Measurements from ENCODE around the gene ADAP1.

Gene ADAP1

DNA sequence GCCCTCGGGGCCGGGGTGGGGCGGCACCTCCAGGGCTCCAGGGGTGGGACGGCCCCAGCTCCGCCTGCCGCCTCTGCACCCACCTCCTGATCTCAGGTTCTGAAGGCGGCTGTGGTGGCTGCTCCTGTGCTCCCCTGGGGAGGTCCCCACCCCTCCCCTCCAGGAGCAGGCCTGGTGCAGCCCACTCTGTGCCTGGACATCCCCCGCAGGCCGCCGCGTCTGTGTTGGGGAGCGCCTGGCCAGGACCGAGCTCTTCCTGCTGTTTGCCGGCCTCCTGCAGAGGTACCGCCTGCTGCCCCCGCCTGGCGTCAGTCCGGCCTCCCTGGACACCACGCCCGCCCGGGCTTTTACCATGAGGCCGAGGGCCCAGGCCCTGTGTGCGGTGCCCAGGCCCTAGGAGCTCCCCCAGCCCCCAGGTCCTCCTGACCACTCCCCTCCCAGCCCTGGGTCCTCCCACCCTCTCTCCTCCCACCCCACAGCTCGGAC lies 34.0 kb upstream of the ADAP1 start:
- DNase-seq (ENCODE audit: low read depth), result no peak

DNA sequence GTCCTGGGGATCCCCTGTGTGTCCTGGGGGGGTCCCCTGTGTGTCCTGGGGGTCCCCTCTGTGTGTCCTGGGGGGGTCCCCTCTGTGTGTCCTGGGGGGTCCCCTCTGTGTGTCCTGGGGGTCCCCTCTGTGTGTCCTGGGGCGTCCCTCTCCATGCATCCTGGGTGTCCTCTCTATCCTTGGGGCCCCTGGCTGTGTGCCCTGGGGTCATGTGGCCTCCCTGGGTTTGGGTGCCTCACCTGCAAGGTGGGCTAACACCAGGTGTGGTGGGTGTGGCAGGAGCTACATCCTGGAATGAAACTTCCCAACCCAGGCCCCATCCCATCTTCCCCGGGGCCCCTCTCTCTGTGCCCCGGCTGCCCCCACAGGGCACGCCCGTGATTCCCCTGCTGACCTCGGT lies 33.4 kb upstream of the ADAP1 start:
- DNase-seq (ENCODE audit: low read depth), result no peak

DNA sequence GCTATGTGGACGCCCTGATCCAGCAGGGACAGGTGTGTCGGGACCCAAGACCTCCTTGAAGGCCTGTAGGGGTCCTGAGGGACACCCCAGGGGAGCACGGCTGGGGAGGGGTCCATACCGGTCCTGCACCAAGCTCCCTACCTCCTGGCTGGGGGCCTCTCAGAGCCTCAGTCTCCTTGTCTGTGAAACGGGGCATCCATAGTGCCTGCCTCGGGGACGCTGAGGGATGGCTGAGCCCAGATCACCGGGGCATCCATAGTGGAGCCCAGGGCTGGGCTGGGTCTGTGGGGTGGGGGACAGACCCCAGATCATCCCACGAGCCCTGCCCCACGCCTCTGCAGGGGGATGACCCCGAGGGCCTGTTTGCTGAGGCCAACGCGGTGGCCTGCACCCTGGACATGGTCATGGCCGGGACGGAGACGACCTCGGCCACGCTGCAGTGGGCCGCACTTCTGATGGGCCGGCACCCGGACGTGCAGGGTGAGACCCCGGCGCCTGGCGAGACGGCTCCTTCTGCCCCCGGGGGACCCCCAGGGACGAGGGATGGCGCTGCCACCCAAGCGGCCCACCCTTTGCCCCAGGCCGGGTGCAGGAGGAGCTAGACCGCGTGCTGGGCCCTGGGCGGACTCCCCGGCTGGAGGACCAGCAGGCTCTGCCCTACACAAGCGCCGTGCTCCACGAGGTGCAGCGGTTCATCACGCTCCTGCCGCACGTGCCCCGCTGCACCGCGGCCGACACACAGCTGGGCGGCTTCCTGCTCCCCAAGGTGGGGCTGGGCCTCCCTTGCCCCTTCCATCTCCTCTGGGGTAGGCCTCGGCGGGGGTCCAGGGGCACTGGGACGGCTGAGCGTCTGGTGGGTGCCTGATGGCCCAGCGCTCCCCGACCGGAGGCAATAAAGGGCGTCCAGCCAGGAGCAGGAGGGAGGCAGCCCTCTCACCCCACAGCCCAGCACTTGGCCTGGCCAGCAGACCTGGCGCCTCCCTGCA lies 32.6 kb upstream of the ADAP1 start:
- no peak for DNase-seq (ENCODE audit: low read depth)

DNA sequence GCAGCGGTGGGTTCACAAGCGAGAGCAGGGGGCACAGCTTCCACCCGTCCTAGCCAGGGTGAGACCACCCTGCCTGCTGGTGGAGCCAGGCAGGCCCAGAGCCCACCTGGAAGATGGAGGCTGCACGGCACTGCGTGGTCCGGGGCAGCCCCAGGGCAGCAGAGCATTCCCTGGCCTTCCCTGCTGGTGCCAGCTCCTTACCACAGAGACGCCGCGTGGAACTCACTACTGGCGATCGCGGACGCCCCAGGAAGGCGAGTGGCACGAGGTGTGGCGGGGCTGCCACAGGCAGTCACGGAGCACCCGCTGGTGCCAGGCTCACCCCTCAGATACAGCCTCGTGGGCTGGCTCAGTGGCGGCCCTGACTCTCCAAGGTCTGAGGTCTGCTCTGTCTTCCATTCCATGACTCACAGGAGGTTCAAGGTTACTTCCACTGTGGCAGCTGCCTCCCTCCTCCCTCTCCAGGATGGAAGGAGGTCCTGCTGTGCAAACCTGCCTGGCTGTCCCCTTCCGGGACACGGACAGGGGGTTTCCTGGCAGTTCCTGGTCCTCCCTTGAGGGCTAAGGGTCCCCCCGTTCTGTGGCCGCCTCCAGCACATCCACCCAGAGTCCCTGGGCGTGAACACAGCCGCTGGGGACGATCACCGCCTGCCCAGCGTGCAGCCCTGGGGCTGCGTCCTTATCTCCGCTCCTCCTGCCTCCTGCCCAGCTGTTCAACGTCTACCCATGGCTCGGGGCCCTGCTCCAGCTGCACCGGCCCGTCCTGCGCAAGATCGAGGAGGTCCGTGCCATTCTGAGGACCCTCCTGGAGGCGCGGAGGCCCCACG lies 31.6 kb upstream of the ADAP1 start:
- no peak for DNase-seq (ENCODE audit: low read depth)

DNA sequence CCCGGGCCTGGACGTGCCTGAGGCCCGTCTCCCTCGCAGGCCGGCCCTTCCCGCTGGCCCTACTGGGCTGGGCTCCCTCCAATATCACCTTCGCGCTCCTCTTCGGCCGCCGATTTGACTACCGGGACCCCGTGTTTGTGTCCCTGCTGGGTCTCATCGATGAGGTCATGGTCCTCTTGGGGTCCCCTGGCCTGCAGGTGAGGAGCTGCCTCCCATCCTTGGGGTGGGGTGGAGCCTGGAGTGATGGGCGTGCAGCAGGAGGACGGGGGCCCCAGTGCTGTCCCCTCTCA lies 30.6 kb upstream of the ADAP1 start:
- no peak for DNase-seq (ENCODE audit: low read depth)

DNA sequence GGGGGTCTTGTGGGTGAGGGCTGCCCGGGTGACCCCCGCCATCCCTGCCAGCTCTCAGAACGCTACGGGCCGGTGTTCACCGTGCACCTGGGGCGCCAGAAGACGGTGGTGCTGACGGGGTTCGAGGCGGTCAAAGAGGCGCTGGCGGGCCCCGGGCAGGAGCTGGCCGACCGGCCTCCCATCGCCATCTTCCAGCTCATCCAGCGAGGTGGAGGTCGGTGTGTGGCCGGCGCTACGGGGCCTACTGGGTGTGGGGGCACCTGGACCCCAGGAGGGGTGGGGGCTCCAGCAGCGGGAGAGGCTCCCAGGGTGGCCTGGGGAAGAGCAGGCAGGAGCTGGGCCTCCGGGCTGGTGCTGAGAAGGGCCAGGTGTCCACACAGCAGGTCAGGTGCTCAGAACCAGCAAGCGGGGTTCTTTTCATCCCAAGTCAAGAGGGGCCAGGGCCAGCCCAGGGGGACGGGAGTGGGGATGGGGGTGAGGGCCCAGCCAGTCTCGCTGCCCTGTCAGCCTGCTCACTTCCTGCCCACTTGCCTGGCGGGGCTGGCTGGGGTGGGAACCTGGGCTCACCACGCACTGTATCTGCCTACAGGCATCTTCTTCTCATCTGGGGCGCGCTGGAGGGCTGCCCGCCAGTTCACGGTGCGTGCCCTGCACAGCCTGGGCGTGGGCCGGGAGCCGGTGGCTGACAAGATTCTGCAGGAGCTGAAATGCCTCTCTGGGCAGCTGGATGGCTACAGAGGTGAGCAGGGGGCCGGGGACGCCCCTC lies 30.1 kb upstream of the ADAP1 start:
- DNase-seq (ENCODE audit: low read depth), result no peak

DNA sequence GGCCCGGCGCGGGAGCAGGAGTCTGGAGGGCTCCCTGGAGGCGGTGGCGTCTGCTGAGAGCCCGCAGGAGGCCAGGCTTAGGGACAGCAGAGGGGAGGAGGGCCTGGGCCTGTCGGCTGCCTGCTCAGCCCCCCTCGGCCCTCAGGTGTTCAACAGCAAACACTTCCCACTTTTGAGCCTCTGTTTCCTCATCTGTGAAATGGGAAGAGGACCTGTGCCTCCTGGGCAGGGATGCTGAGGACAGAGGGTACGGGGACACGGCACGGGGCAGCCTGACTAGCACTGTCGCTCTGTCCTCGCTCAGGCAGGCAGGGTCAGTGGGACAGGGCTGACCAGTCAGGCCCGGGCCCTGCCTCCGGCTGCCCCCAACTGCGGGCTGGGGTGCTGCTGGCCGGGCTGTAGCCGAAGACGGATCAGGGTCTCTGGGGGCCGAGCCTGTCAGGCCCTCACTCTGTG lies 29.2 kb upstream of the ADAP1 start:
- DNase-seq (ENCODE audit: low read depth), result no peak

DNA sequence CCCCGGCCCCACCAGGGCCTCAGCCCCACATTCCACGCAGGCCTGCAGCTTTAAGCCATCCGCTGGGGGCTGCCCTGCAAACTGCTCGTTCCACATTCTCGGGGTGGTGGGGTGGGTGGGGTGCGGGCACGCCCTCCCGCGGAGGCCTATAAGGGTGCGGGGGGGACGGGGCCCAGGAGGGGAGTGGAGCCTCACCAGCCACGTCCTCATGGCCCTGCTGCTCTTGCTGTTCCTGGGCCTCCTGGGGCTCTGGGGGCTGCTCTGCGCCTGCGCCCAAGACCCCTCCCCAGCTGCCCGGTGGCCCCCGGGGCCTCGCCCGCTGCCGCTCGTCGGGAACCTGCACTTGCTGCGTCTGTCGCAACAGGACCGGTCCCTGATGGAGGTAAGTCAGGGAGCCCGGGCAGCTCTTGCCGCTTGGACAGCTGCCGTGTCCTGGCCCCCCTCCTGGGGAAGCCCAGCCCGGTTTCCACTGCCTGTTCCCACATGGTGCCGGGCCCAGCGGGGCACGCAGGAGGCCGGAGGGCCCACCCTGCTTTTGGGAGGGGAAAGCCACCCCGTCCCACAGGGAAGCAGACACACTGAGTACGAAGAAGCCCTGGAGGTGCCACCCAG lies 28.6 kb upstream of the ADAP1 start, which contains the start of gene CYP2W1:
Gene CYP2W1, plus strand, starts transcription at position 178 of the 612 bp plus-strand sequence. Its CDS starts 31 bp downstream, at position 209.
- DNase-seq (ENCODE audit: low read depth), result no peak

DNA sequence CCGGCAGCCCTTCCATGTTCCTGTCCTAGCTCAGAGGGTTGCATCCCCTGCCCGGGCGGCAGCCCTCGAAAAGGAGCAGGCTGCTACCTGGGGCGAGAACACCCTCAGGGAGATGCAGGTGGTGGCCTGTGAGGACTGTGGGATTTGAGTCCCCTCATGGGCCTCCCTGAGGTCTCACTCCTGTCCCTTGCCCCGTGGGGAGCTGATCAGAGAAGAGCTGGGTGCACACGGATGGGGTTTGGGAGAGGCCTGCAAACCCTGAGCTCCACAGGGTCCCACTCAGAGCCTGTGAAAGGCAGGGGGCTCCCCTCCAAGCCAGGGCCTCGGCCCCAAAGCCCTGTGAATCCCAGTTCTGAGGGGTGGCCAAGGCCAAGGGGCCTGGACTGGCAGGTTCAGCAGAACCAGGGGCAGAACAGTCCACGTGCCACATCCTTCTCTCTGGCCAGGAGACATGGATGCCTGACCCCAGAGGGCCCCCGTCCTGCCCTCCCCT lies 28.1 kb upstream of the ADAP1 start:
- DNase-seq (ENCODE audit: low read depth), result no peak

DNA sequence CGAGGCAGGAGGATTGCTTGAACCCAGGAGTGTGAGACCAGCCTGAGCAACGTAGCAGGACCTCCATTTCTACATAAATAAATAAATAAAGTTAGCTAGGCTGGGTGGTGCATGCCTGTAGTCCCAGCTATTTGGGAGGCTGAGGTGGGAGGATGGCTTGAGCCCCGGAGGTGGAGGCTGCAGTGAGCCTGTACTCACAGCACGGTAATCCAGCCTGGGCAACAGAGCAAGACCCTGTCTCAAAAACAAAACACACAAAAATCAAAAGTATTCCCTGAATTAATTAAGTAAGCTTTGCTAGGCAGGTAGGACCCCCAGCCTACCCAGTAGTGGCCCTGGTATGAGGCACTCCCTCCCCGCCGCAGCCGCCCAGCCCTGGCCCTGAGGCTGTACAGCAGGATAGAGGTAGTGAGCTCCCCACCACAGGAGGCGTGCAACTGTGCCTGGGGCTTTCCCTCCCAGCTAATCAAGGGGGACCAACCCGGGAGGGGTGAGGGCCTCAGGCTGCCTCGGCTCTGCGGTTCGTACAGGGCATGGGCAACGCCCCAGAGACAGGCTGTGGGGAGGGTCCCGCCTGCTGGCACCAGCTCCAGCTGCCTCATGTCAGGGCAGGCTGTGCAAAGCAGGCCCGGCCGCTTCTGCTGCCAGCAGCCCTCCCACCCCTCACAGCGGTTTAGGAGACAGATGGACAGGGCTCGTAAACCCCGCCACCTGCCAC lies 27.5 kb upstream of the ADAP1 start:
- DNase-seq (ENCODE audit: low read depth), result no peak

DNA sequence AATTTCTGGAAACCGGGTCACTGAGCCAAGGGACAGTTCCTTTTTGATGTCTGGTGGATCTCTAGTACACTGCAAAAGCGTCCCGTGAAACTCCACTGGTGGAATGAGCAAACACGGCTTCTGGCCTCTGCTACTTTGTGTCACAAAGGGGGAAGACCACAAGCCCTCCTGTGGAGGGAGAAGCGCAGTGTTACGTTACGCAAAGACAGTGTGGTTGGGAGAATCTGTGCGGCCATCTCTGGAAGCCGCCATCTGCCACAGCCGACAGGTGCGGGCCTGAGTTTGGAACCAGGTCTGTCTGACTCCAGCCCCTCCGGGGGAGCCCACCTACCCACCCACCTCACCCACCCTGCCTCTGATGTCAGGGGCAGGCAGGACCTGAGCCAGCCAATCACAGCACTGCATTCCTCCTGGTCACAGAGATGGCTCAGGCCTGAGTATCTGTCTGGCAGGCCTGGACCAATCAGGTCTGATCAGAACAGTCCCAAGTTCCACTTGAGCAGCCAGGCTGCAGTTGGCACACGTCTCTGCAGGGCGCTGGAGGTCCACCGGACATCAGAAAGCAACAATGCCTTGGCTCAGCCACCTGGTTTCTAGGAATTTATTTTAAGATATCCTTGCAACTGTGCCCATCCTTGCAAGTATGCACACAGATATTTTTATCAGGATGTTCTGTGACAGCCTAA lies 25.5 kb upstream of the ADAP1 start:
- no peak for DNase-seq (ENCODE audit: low read depth)

DNA sequence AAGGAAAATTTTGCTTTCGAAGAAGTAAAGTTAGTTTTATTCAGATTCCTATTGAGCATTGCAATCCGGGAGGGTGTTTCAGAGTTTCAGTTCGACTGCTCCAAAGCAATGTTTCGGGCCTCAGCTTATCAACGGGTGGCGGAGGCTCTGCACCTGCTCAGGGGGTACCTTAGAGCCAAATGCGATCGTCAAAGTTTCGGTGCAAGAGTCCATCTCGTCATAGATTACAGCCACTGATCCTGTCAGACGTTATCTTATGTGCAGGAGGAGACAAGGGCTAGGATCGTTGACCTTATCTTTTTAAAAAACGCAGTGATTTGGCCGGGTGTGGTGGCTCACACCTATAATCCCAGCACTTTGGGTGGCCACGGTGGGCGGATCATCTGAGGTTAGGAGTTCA lies 24.7 kb upstream of the ADAP1 start:
- no peak for DNase-seq (ENCODE audit: low read depth)

DNA sequence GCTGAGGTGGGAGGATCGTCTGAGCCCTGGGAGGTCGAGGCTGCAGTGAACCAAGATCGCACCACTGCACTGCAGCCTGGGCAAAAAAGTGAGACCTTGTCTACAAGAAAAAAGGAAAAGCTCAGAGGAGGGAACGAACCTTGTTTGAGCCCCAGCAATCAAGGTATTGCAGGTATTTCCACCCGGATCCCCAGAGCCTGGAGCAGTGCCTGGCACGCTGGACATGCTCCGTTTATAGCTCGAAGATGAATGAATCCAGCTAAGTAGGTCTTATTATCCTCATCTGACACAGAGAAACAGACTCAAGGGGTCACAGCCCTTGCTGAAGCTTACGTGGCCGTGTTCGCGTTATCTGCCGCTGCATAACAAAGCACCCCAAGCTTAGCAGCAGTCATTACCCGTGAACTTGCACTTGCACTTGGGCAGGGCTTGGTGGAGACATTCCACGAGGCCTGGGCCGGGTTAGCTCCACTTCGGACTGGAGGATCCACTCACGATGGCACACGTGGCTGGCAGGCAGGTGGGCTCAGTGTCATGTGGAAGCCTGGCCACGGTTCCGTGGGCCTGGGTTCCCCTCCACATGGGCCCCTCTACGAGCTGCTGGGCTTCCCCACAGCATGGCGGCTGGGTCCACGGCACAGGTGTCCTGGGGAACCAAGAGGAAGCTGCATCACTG lies 24.1 kb upstream of the ADAP1 start:
- no peak for DNase-seq (ENCODE audit: low read depth)

DNA sequence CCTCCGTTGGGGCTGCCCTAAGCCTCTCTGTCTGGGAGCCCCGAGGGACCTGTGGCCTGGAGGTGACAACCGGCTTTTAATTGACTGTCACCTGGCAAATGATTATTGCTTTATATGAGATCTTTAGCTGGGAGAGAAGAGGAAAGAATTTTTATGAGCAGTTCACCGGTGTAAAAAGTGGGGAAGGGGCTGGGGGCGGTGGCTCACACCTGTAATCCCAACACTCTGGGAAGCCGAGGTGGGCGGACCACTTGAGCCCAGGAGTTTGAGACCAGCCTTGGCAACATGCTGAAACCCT lies 23.5 kb upstream of the ADAP1 start:
- no peak for DNase-seq (ENCODE audit: low read depth)

DNA sequence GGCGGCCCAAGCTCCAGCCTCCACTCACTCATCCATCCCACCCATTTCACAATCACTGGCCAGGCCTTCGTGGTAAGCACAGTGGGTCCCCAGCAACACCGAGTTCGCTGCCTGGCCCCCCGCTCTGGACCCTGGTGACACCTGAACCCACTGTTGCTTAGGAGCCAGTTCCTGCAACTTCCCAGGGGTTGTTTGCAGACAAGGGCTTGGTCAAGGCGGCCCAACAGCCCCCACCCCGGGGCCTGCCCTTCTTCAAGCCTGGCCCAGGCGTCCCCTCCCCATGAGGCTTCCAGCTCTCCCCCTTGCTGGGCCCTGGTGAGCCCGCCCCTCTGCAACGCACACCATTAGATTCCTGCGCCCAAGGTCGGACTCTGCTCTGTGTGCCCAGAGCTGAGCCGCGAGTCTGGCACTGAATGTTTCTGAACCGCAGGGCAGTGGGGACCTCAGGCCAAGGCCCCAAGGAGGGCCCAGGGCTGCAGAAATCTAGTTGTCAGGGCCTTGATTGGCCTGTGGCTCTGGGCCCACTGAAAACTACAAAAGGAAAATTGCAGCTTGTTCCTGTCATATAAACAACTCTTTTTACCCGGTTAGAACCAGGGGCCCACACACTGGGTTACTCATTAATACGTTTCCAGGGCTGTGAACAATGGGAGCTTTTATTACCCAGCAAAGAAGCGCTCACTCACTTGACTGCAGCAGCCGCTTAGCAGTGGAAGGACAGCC lies 23.0 kb upstream of the ADAP1 start:
- DNase-seq (ENCODE audit: low read depth), result no peak

DNA sequence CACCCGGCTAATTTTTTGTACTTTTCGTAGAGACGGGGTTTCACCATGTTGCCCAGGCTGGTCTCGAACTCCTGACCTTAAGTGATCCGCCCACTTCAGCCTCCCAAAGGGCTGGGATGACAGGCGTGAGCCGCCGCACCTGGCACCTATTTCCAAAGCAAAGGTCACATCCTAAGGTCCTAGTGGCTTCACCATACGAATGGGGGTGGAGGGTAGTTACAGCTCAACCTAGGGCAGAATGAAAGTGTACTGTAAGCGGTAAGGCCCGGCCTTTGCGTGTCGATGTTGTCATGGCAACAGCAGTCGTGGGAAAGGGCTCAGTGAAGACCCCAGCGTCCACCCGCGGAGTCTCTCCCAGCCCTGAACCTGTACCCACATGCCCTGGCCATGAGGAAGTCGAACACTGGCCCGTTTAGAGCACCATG lies 22.4 kb upstream of the ADAP1 start:
- DNase-seq (ENCODE audit: low read depth), result no peak

DNA sequence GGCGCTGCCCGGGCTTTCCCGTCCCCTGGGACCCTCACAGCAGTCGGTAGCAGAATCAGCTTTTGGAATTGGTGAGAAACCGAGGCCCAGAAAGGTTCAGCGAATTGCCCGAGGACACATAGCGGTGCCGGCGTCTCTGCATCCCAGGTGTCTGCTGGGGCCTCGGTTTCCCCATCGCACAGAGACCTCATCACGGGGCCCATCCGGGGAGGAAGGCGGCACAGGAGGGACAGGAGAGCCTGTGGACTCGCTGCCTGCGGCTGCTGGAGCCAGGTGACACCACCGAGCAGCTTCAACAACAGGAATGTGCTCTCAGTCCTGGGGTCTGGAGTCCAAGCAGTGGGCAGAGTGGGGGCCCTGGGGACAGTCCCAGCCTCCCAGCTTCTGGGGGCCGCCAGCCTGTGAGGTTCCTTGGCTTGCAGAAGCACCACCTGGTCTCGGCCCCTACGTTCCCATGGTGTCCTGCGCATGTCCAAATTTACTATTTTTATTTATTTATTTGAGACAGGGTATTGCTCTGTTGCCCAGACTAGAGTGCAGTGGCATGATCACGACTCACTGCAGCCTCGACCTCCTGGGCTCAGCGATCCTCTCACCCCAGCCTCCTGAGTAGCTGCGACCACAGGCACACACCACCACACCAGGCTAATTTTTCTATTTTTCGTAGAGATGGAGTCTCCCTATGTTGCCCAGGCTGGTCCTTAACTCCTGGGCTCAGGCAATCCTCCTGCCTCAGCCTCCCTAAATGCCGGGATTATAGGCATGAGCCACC lies 21.4 kb upstream of the ADAP1 start:
- no peak for DNase-seq (ENCODE audit: low read depth)

Measured in stimulated activated CD8-positive, alpha-beta memory T cell treated with anti-CD3 and anti-CD28 coated beads, Interleukin-7, amount 100 ng/mL, for 24 hours (primary cell).